ENCODE measurements around the gene DUSP15.

Gene DUSP15

DNA sequence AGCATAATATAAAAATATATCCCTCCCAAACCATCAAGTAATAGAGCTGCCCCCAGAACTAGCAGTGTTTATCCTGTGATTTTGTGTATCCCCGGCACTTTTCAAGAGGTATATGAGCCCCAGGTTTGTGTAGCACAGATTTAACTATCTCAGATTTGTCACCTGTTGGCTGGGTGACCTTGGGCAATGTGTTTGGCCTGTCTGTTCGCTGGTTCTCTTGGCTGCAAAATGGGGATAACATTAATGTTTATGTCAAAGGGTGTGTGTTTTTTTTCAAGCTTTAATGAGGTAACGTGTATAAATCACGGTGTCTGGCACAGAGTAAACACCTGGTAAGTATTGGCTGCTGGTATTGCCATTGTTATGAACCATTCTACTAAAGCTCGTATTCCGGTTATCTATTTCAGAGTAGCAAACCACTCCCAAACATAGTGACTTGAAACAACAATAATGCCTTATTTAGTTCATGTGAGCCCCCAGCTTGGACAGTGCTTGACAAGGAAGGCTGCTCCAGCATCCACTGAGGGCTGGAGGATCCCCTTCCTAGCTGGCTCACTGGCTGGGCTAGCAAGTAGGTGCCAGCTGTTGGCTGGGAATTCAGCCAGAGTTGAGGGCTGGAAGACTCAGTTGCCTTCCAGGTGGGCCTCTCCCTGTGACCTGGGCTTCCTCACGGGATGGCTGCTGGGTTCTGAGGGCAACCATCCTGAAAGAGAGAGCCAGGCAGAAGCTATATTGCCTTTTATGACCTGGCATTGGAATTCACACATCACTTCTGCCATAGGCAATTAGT lies 45.4 kb upstream of the DUSP15 start:
- H3K27me3 ChIP-seq (replicated peaks): peaks cover 2% of the 10 kb centered on the region
- H3K36me3 ChIP-seq (replicated peaks): no peaks in the 10 kb centered on the region
- in situ Hi-C loops (cut with HindIII; ENCODE audit: low pct_ligation_motif_present, low sequenced_read_pairs): no loop called here
- H3K4me3 ChIP-seq (ENCODE audit: low read depth, low read length): no peak overlapping the region
- no peak overlapping the region for H3K27ac ChIP-seq
- no peak for DNase-seq
- TF ChIP-seq, protein P1, sequence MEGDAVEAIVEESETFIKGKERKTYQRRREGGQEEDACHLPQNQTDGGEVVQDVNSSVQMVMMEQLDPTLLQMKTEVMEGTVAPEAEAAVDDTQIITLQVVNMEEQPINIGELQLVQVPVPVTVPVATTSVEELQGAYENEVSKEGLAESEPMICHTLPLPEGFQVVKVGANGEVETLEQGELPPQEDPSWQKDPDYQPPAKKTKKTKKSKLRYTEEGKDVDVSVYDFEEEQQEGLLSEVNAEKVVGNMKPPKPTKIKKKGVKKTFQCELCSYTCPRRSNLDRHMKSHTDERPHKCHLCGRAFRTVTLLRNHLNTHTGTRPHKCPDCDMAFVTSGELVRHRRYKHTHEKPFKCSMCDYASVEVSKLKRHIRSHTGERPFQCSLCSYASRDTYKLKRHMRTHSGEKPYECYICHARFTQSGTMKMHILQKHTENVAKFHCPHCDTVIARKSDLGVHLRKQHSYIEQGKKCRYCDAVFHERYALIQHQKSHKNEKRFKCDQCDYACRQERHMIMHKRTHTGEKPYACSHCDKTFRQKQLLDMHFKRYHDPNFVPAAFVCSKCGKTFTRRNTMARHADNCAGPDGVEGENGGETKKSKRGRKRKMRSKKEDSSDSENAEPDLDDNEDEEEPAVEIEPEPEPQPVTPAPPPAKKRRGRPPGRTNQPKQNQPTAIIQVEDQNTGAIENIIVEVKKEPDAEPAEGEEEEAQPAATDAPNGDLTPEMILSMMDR (IDR thresholded peaks at IDR 0.05; ENCODE audit: low read depth, low read length, missing control alignments): no peak

DNA sequence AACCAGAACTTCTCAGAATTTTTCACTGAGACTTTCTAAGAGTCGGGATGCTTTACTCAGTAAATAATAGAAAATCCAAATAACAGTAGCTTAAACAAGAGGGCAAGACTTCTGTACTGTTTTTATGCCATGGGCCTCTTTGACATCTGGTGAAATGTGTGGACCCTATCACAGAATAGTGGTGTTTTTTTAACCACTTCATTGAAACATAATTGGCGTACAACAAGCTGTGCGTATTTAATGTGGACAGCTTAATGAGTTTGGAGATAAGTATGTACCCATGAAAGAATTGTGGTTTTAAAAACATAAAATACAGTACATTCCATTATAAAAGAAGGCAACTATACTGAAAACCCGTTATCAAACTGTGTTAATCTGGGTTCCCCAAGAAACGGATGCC lies 43.8 kb upstream of the DUSP15 start:
- Histone ChIP-seq H3K27me3 (replicated peaks) (no peaks in the 10 kb centered on the region), H3K36me3 (replicated peaks) (no peaks in the 10 kb centered on the region), H3K27ac (no peak overlapping the region), H3K4me3 (ENCODE audit: low read depth, low read length) (no peak overlapping the region)
- TF ChIP-seq, protein P1 (IDR thresholded peaks at IDR 0.05; ENCODE audit: low read depth, low read length, missing control alignments): no peak
- DNase-seq: no peak
- in situ Hi-C loops (cut with HindIII; ENCODE audit: low pct_ligation_motif_present, low sequenced_read_pairs): no loop called here

DNA sequence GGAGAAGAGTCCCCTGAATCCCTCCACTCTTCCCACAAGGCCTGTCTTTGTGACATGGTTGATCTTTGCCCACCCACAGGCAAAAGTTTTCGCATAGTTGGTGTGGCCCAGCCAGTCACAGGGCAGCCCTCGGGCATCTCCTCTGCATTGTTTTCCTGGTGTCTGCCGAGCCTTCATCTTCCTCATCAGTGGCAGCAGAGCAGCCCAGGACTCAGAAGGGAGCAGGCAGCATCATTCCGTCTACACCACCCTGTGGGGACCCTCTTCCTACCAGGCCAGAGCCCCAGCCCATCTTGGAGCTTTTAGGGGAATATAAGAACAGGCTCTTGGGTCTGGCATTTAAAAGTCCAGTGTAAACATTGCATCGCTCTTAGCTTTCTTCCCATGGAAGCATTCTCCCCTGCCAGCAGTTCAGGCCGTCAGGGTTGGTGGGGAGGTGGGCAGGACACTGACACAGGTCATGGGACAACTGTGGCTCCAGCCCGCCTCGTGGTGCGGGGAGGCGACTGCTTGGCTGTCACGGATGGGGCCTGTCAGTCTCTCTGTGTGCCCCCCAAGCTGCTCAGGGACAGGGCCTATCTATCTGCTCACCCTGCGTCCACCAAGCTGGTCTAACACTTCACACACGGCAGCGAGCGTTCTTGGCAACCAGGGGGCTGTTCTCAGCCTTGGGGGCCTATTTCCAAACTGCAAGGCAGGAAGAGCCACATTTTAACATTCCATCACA lies 43.3 kb upstream of the DUSP15 start:
- in situ Hi-C loops (cut with HindIII; ENCODE audit: low pct_ligation_motif_present, low sequenced_read_pairs): no loop called here
- Histone ChIP-seq H3K27me3 (replicated peaks) (no peaks in the 10 kb centered on the region), H3K36me3 (replicated peaks) (no peaks in the 10 kb centered on the region), H3K27ac (no peak overlapping the region), H3K4me3 (ENCODE audit: low read depth, low read length) (no peak overlapping the region)
- DNase-seq: no peak
- TF ChIP-seq, protein P1 (IDR thresholded peaks at IDR 0.05; ENCODE audit: low read depth, low read length, missing control alignments): no peak

DNA sequence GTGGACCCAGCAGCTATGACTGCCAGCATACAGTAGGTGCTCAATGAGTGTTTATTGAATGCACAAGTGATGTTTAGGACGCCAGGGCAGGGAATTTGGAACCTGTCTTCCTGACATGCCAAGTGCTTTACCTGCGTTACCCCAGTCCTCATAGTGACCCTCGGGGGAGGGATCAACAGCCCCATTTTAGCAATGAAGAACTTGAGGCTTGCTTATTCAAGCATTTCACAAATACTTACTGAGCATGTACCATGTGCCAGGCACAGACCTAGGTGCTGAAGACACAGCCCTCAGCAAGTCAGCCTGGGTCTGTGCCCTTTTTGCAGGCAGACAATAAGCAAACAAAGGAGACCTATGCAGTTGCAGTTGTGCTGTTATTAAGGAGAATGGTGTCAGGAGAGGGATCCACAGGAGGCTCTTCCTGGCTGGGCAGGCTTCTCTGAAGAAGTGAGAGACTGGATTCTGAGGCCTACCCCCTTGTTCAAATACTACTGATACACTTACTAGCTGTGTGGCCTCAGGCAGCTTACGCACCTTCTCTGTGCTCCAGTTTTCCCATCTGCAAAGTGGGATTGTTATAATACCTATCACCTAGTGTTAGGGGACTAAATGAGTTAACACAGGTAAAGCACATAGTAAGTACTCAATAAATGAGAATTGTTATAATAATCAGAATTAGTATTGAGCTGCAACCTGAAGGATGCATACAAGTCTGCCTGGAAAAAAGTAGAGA lies 39.9 kb upstream of the DUSP15 start:
- no peaks in the 10 kb centered on the region for H3K36me3 ChIP-seq (replicated peaks)
- no peaks in the 10 kb centered on the region for H3K27me3 ChIP-seq (replicated peaks)
- no peak overlapping the region for H3K27ac ChIP-seq
- TF ChIP-seq, protein P1 (IDR thresholded peaks at IDR 0.05; ENCODE audit: low read depth, low read length, missing control alignments): no peak
- no peak overlapping the region for H3K4me3 ChIP-seq (ENCODE audit: low read depth, low read length)
- in situ Hi-C loops (cut with HindIII; ENCODE audit: low pct_ligation_motif_present, low sequenced_read_pairs): no loop called here
- no peak for DNase-seq

DNA sequence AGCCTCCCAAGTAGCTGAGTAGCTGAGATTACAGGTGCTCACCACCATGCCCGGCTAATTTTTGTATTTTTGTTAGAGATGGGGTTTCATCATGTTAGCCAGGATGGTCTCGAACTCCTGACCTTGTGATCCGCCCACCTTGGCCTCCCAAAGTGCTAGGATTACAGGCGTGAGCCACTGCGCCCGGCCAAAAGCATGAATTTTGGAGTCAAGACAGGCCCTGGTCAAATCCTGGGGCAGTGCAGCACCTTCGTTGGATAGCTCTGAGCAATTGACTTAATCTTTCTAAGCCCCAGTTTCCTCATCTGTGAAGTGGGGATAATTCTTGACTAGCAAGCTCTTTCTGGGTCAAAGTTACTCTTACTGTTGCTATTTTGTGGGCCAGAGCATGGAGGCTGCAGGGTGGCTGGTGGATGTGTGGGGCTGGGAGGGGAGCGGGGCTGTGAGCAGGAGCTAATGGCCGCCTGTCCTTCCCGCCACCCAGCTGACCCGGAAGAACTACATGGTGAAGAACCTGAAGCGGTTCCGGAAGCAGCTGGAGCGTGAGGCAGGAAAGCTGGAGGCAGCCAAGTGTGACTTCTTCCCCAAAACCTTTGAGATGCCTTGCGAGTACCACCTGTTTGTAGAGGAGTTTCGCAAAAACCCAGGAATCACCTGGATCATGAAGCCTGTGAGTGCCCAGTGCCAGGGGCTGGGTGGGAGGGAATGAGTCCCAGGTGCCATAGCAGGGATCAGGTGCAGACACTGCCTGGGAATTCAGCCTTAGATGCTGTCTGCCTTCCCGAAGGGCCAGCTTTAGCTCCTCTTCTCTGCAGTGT lies 39.1 kb upstream of the DUSP15 start:
- in situ Hi-C loops (cut with HindIII; ENCODE audit: low pct_ligation_motif_present, low sequenced_read_pairs): no loop called here
- TF ChIP-seq, protein P1 (IDR thresholded peaks at IDR 0.05; ENCODE audit: low read depth, low read length, missing control alignments): no peak
- no peak for DNase-seq
- no peak overlapping the region for H3K4me3 ChIP-seq (ENCODE audit: low read depth, low read length)
- no peak overlapping the region for H3K27ac ChIP-seq
- no peaks in the 10 kb centered on the region for H3K36me3 ChIP-seq (replicated peaks)
- no peaks in the 10 kb centered on the region for H3K27me3 ChIP-seq (replicated peaks)
